Rectal smooth muscle tissue (tissue), 1 donor: Measurements from ENCODE around the gene PCDHGB1.
"Not testable (repeated sequence)": the region's sequence is repeated elsewhere in the genome, so short reads cannot be mapped to it uniquely, and the experiment has no call there.

ENCODE experiments used
- H3K27ac ChIP-seq: one replicate; pipeline ENCODE4 v1.7.0; 2013; ENCODE audit warnings: low read depth, low read length, inconsistent platforms
- H3K27me3 ChIP-seq: one replicate; pipeline ENCODE4 v1.7.0; 2013; ENCODE audit warnings: low read length; ENCODE audit not compliant: control insufficient read depth, insufficient read depth
- H3K36me3 ChIP-seq: one replicate; pipeline ENCODE4 v1.7.0; 2013; ENCODE audit warnings: low read length; ENCODE audit not compliant: control insufficient read depth, insufficient read depth
- H3K4me1 ChIP-seq: one replicate; pipeline ENCODE4 v1.7.0; 2013; ENCODE audit warnings: low read length; ENCODE audit not compliant: control insufficient read depth, insufficient read depth
- H3K4me3 ChIP-seq: one replicate; pipeline ENCODE4 v1.7.0; 2013; ENCODE audit warnings: low read length
- H3K9ac ChIP-seq: one replicate; pipeline ENCODE4 v1.7.0; 2013; ENCODE audit warnings: low read length

The PCDHGB1 gene

GRCh38 chr5:141349917-141350619 is at the start of gene PCDHGB1:
PCDHGB1 (plus strand) TSS chr5:141350099; CDS start chr5:141350261, 162 bp downstream.
- Histone ChIP-seq H3K4me1 (no peaks in the 10 kb centered on the region), H3K27ac (no peak within 1 kb of the TSS), H3K4me3 (peak within 1 kb of the TSS; percentile 52), H3K27me3 (no peaks in the 10 kb centered on the region), H3K9ac (no peak within 1 kb of the TSS), H3K36me3 (no peaks in the 10 kb centered on the region)

- Histone ChIP-seq H3K27ac (no peak within 1 kb of the TSS), H3K4me1 (no peaks in the 10 kb centered on the region), H3K36me3 (peaks cover 2% of the 10 kb centered on the region), H3K4me3 (peak within 1 kb of the TSS; percentile 1), H3K27me3 (no peaks in the 10 kb centered on the region), H3K9ac (no peak within 1 kb of the TSS)
Measured at GRCh38 chr5:141303756-141304155, 46.1 kb upstream of the PCDHGB1 start, which contains the start of gene SLC25A2. SLC25A2 (minus strand) TSS chr5:141304049; CDS start chr5:141303865, 184 bp downstream.

DNA sequence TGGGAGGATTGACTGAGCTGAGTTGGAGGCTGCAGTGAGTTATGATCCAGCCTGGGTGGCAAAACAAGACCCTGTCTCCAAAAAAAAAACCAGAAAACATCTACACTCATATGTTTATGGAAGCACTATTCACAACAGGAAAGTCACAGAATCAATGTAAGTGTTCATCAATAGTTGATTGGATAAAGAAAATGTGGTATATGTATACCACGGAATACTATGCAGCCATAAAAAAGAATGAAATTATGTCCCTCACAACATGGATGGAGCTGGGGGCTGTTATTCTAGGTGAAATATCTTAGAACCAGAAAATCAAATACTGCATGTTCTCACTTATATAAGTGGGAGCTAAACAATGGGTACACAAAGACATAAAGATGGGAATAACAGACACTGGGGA is 43.3 kb upstream of the PCDHGB1 start:
- Histone ChIP-seq H3K27me3 (no peaks in the 10 kb centered on the region), H3K27ac (no peak overlapping the region), H3K4me3 (no peak overlapping the region), H3K9ac (no peak overlapping the region), H3K4me1 (no peaks in the 10 kb centered on the region), H3K36me3 (peaks cover 2% of the 10 kb centered on the region)

- H3K4me3 ChIP-seq: no peak overlapping the region
- no peaks in the 10 kb centered on the region for H3K4me1 ChIP-seq
- H3K27me3 ChIP-seq: no peaks in the 10 kb centered on the region
- H3K36me3 ChIP-seq: peaks cover 7% of the 10 kb centered on the region
- H3K27ac ChIP-seq: no peak overlapping the region
- H3K9ac ChIP-seq: no peak overlapping the region
Measured at GRCh38 chr5:141313711-141314110, 36.2 kb upstream of the PCDHGB1 start.

DNA sequence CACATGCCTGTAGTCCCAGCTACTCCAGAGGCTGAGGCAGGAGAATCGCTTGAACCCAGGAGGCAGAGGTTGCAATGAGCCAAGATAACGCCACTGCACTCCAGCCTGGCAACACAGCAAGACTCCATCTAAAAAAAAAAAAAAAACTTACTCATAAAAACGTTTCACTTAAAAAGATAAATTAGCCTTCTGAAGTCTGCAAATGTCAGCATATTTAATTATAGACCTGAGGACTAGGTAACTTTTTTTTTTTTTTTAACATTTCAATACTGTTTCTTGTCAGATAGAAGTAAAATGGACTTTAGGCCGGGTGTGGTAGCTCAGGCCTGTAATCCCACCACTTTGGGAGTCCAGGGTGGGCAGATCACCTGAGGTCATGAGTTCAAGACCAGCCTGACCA is 32.9 kb upstream of the PCDHGB1 start:
- H3K27me3 ChIP-seq, H3K4me3 ChIP-seq, H3K27ac ChIP-seq, H3K4me1 ChIP-seq, H3K9ac ChIP-seq: not testable (repeated sequence)
- H3K36me3 ChIP-seq: peaks cover 17% of the 10 kb centered on the region

- Histone ChIP-seq H3K9ac (no peak overlapping the region), H3K36me3 (peaks cover 17% of the 10 kb centered on the region), H3K27me3 (no peaks in the 10 kb centered on the region), H3K4me1 (peaks cover 3% of the 10 kb centered on the region), H3K4me3 (peak overlapping the region; percentile 9), H3K27ac (no peak overlapping the region)
Measured at GRCh38 chr5:141319202-141319601, 30.7 kb upstream of the PCDHGB1 start.

GRCh38 chr5:141319699-141320098 is 30.2 kb upstream of the PCDHGB1 start:
- Histone ChIP-seq H3K27ac (no peak overlapping the region), H3K27me3 (no peaks in the 10 kb centered on the region), H3K9ac (no peak overlapping the region), H3K4me1 (peaks cover 3% of the 10 kb centered on the region), H3K4me3 (peak overlapping the region; percentile 90), H3K36me3 (peaks cover 17% of the 10 kb centered on the region)

- peaks cover 3% of the 10 kb centered on the region for H3K4me1 ChIP-seq
- peak within 1 kb of the TSS; percentile 43 for H3K9ac ChIP-seq
- peak within 1 kb of the TSS; percentile 84 for H3K27ac ChIP-seq
- peak within 1 kb of the TSS; percentile 90 for H3K4me3 ChIP-seq
- H3K27me3 ChIP-seq: no peaks in the 10 kb centered on the region
- H3K36me3 ChIP-seq: peaks cover 17% of the 10 kb centered on the region
Measured at GRCh38 chr5:141320225-141321169, 29.4 kb upstream of the PCDHGB1 start, which contains the start of gene TAF7. TAF7 (minus strand) TSS chr5:141320784; CDS start chr5:141320044, 740 bp downstream.

DNA sequence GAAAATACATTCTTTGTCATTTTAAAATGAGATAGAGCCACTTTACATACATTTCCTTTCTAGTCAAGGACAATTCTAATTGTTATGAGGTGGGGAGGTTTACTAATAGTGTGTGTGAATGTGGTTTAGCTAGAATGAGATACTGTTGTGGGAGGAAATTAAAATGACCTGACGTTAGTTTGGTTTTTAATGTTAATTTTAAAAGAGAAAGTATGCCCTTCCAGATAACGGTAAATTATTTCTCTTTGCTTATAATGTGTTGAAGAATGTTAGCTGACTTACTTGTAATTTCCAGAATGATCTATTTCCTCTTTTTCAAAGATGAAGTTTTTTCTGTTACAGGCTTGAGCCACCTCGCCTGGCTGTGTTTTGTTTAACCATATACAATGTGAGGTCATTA is 27.6 kb upstream of the PCDHGB1 start:
- Histone ChIP-seq H3K27ac (no peak overlapping the region), H3K27me3 (no peaks in the 10 kb centered on the region), H3K36me3 (peaks cover 14% of the 10 kb centered on the region), H3K4me3 (no peak overlapping the region), H3K9ac (no peak overlapping the region), H3K4me1 (peaks cover 3% of the 10 kb centered on the region)

DNA sequence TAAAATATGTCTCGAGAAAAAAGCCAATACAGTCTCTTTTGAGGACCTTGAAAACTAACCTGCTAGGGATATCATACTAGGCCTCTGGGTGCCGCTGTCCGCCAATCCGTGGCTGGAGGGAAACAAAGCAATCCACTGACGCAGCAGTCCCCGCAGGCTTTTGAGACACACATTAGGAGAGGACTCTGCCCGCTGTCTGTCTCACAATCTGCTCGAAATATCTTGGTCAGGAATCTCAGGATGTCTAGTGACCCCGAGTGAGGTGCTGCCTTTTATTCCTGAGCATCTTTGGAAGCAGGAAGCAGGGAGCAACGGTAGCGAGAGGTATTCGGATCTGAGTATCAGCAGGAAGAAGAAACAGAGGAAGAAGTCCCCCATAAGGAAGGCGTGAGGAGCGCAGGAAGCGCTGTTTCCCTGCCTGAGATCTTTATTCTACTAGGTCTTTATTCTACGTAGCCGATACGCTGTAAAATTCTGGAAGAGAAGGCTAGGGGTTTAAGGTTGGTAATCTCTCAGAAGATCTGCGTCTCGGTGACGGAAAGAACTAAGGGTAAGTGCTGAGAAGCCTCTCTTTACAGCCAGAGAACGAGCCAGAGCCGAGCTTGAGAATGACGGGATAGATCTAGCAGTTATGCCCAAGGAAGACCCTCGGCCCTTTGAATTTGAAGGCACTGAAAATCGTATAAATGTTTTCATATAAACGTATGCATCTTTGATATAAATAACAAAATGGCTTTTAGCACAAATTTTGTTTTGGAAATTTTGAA is 23.6 kb upstream of the PCDHGB1 start:
- Histone ChIP-seq H3K4me3 (peak overlapping the region; percentile 73), H3K4me1 (no peaks in the 10 kb centered on the region), H3K27me3 (no peaks in the 10 kb centered on the region), H3K36me3 (no peaks in the 10 kb centered on the region), H3K27ac (peak overlapping the region; percentile 59), H3K9ac (peak overlapping the region; percentile 53)

- Histone ChIP-seq H3K4me3 (no peak overlapping the region), H3K27ac (no peak overlapping the region), H3K4me1 (no peaks in the 10 kb centered on the region), H3K36me3 (no peaks in the 10 kb centered on the region), H3K9ac (no peak overlapping the region), H3K27me3 (no peaks in the 10 kb centered on the region)
Measured at GRCh38 chr5:141328231-141328630, 21.7 kb upstream of the PCDHGB1 start.
